ENCODE data around the gene ZSCAN30.

Gene ZSCAN30

GRCh38 chr18:35322486-35323458, 32.7 kb upstream of the ZSCAN30 start:
- Histone ChIP-seq H3K4me1 (ENCODE audit: control insufficient read depth, insufficient read depth, low read length, unreplicated experiment) (no peaks in the 10 kb centered on the region), H3K27me3 (ENCODE audit: insufficient read depth, low read length) (no peaks in the 10 kb centered on the region), H3K4me3 (ENCODE audit: low read depth, low read length) (no peak overlapping the region), H3K36me3 (ENCODE audit: insufficient read depth, low read length) (peaks cover 7% of the 10 kb centered on the region), H3K79me2 (ENCODE audit: control insufficient read depth, insufficient read depth, low read length, unreplicated experiment) (no peaks in the 10 kb centered on the region), H3K27ac (ENCODE audit: low read depth, low read length) (no peak overlapping the region), H2AFZ (ENCODE audit: low read length, unreplicated experiment) (no peak overlapping the region)

DNA sequence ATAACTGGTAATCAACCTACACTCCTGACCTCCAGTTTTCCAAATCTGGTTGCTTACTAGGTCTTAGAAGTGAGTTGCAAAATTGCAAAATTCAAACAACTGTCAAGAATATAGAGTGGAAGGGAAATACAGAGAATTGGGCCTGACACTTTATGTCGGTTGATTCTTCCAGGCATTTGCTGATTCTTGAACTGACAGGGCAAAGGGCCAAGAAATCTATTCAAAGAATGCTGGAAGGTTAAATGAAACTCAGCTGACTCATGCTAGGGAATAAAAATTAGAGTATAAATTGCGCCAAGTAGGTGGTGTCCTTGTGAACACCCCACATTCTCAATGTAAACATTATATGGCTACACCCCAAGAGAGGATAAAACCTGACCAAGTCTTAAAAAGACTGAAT, 21.5 kb upstream of the ZSCAN30 start:
- Histone ChIP-seq H3K79me2 (ENCODE audit: control insufficient read depth, insufficient read depth, low read length, unreplicated experiment) (no peaks in the 10 kb centered on the region), H3K4me3 (ENCODE audit: low read depth, low read length) (no peak overlapping the region), H3K27ac (ENCODE audit: low read depth, low read length) (no peak overlapping the region), H3K36me3 (ENCODE audit: insufficient read depth, low read length) (peaks cover 40% of the 10 kb centered on the region), H2AFZ (ENCODE audit: low read length, unreplicated experiment) (no peak overlapping the region), H3K4me1 (ENCODE audit: control insufficient read depth, insufficient read depth, low read length, unreplicated experiment) (peaks cover 4% of the 10 kb centered on the region), H3K27me3 (ENCODE audit: insufficient read depth, low read length) (no peaks in the 10 kb centered on the region)

- H3K4me1 ChIP-seq (ENCODE audit: control insufficient read depth, insufficient read depth, low read length, unreplicated experiment): peaks cover 4% of the 10 kb centered on the region
- H3K27me3 ChIP-seq (ENCODE audit: insufficient read depth, low read length): no peaks in the 10 kb centered on the region
- no peak overlapping the region for H2AFZ ChIP-seq (ENCODE audit: low read length, unreplicated experiment)
- H3K4me3 ChIP-seq (ENCODE audit: low read depth, low read length): no peak overlapping the region
- H3K27ac ChIP-seq (ENCODE audit: low read depth, low read length): no peak overlapping the region
- peaks cover 13% of the 10 kb centered on the region for H3K79me2 ChIP-seq (ENCODE audit: control insufficient read depth, insufficient read depth, low read length, unreplicated experiment)
- H3K36me3 ChIP-seq (ENCODE audit: insufficient read depth, low read length): peaks cover 85% of the 10 kb centered on the region
These were observed 16.7 kb upstream of the ZSCAN30 start for GRCh38 chr18:35306588-35307250.

GRCh38 chr18:35303610-35304009, 13.6 kb upstream of the ZSCAN30 start:
- Histone ChIP-seq H3K79me2 (ENCODE audit: control insufficient read depth, insufficient read depth, low read length, unreplicated experiment) (peaks cover 32% of the 10 kb centered on the region), H3K27ac (ENCODE audit: low read depth, low read length) (no peak overlapping the region), H3K4me1 (ENCODE audit: control insufficient read depth, insufficient read depth, low read length, unreplicated experiment) (no peaks in the 10 kb centered on the region), H3K36me3 (ENCODE audit: insufficient read depth, low read length) (peaks cover 88% of the 10 kb centered on the region), H2AFZ (ENCODE audit: low read length, unreplicated experiment) (no peak overlapping the region), H3K27me3 (ENCODE audit: insufficient read depth, low read length) (no peaks in the 10 kb centered on the region), H3K4me3 (ENCODE audit: low read depth, low read length) (no peak overlapping the region)

GRCh38 chr18:35296060-35296459, 6.0 kb upstream of the ZSCAN30 start:
- peaks cover 72% of the 10 kb centered on the region for H3K36me3 ChIP-seq (ENCODE audit: insufficient read depth, low read length)
- H2AFZ ChIP-seq (ENCODE audit: low read length, unreplicated experiment): no peak overlapping the region
- peaks cover 7% of the 10 kb centered on the region for H3K4me1 ChIP-seq (ENCODE audit: control insufficient read depth, insufficient read depth, low read length, unreplicated experiment)
- no peaks in the 10 kb centered on the region for H3K27me3 ChIP-seq (ENCODE audit: insufficient read depth, low read length)
- peaks cover 59% of the 10 kb centered on the region for H3K79me2 ChIP-seq (ENCODE audit: control insufficient read depth, insufficient read depth, low read length, unreplicated experiment)
- no peak overlapping the region for H3K4me3 ChIP-seq (ENCODE audit: low read depth, low read length)
- no peak overlapping the region for H3K27ac ChIP-seq (ENCODE audit: low read depth, low read length)

- Histone ChIP-seq H3K4me1 (ENCODE audit: control insufficient read depth, insufficient read depth, low read length, unreplicated experiment) (peaks cover 15% of the 10 kb centered on the region), H3K27ac (ENCODE audit: low read depth, low read length) (no peak overlapping the region), H3K36me3 (ENCODE audit: insufficient read depth, low read length) (peaks cover 51% of the 10 kb centered on the region), H3K27me3 (ENCODE audit: insufficient read depth, low read length) (no peaks in the 10 kb centered on the region), H3K79me2 (ENCODE audit: control insufficient read depth, insufficient read depth, low read length, unreplicated experiment) (peaks cover 79% of the 10 kb centered on the region), H2AFZ (ENCODE audit: low read length, unreplicated experiment) (no peak overlapping the region), H3K4me3 (ENCODE audit: low read depth, low read length) (peak overlapping the region; percentile 85)
These were observed 1.1 kb upstream of the ZSCAN30 start for GRCh38 chr18:35291166-35291565.

GRCh38 chr18:35289727-35290093, 319 bp downstream of the ZSCAN30 start:
- H3K27me3 ChIP-seq (ENCODE audit: insufficient read depth, low read length): no peaks in the 10 kb centered on the region
- peaks cover 15% of the 10 kb centered on the region for H3K4me1 ChIP-seq (ENCODE audit: control insufficient read depth, insufficient read depth, low read length, unreplicated experiment)
- peak overlapping the region; percentile 68 for H2AFZ ChIP-seq (ENCODE audit: low read length, unreplicated experiment)
- H3K36me3 ChIP-seq (ENCODE audit: insufficient read depth, low read length): peaks cover 48% of the 10 kb centered on the region
- H3K79me2 ChIP-seq (ENCODE audit: control insufficient read depth, insufficient read depth, low read length, unreplicated experiment): peaks cover 76% of the 10 kb centered on the region
- H3K27ac ChIP-seq (ENCODE audit: low read depth, low read length): peak overlapping the region; percentile 68
- H3K4me3 ChIP-seq (ENCODE audit: low read depth, low read length): peak overlapping the region; percentile 85

DNA sequence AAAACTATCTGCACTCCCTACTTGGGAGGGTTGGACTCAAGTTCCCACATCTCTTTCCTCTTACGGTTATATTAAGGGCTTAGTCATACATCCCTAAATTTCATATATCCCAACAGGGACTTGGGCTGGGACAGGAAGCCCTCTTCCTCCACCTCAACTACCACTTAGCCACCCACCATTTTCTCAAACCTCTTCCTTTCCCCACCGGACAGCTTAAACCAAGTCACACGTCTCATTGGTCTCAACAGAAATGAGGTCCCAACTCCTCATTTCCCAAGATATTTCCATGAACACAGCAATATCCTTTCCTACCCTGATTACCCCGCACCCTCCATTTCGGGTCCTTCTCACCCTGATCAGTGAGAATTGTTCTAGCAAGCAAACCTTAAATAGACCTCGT, 736 bp downstream of the ZSCAN30 start:
- Histone ChIP-seq H3K79me2 (ENCODE audit: control insufficient read depth, insufficient read depth, low read length, unreplicated experiment) (peaks cover 77% of the 10 kb centered on the region), H3K27me3 (ENCODE audit: insufficient read depth, low read length) (no peaks in the 10 kb centered on the region), H3K36me3 (ENCODE audit: insufficient read depth, low read length) (peaks cover 45% of the 10 kb centered on the region), H3K27ac (ENCODE audit: low read depth, low read length) (peak overlapping the region; percentile 68), H3K4me3 (ENCODE audit: low read depth, low read length) (peak overlapping the region; percentile 85), H2AFZ (ENCODE audit: low read length, unreplicated experiment) (peak overlapping the region; percentile 68), H3K4me1 (ENCODE audit: control insufficient read depth, insufficient read depth, low read length, unreplicated experiment) (peaks cover 15% of the 10 kb centered on the region)

- peaks cover 75% of the 10 kb centered on the region for H3K79me2 ChIP-seq (ENCODE audit: control insufficient read depth, insufficient read depth, low read length, unreplicated experiment)
- H3K4me1 ChIP-seq (ENCODE audit: control insufficient read depth, insufficient read depth, low read length, unreplicated experiment): peaks cover 21% of the 10 kb centered on the region
- H2AFZ ChIP-seq (ENCODE audit: low read length, unreplicated experiment): no peak overlapping the region
- H3K36me3 ChIP-seq (ENCODE audit: insufficient read depth, low read length): peaks cover 54% of the 10 kb centered on the region
- no peak overlapping the region for H3K27ac ChIP-seq (ENCODE audit: low read depth, low read length)
- H3K4me3 ChIP-seq (ENCODE audit: low read depth, low read length): no peak overlapping the region
- H3K27me3 ChIP-seq (ENCODE audit: insufficient read depth, low read length): no peaks in the 10 kb centered on the region
These were observed 5.2 kb downstream of the ZSCAN30 start for GRCh38 chr18:35284841-35285240.

DNA sequence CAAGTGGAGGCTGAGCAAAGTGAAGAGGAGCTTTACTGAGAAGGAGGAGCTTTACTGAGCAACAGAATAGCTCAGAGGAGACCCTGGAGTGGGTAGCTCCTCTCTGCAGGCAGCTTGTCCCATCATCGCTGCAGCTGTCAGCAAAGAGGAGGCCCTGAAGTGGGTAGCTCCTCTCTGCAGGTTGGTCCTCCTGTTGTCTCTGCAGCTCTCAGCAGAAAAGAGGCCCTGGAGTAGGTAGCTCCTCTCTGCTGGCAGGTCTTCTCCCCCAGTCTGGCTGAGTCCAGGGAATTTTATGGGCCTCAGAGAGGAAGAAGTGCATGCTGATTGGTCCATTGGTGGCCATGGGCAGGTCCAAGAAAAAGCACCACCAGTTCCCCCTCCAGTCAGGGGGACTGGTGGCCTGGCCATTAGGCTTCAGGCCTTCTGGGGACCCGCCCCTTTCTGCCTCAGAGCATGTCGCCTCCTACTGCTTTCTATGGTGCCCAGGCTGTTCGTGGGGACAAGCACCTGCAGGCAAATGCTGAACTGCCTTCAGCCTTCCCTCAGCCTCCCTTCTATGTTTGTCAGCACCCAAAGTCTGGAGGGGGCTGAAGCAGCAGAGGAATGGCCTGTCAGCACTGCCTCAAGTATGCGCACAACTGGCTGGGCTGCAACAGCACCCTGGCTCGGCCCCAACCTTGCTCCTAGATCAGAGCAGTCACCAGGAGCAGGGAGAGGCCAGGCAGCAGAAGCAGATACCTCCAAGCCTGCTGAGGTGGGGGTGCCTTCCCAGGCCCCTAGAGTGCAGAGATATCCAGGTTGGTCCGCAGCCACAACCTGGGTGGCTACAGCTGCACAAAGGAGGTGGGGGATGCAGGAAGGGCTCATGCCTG, 5.9 kb downstream of the ZSCAN30 start:
- Histone ChIP-seq H3K27me3 (ENCODE audit: insufficient read depth, low read length) (no peaks in the 10 kb centered on the region), H3K4me3 (ENCODE audit: low read depth, low read length) (no peak overlapping the region), H2AFZ (ENCODE audit: low read length, unreplicated experiment) (no peak overlapping the region), H3K36me3 (ENCODE audit: insufficient read depth, low read length) (peaks cover 61% of the 10 kb centered on the region), H3K27ac (ENCODE audit: low read depth, low read length) (no peak overlapping the region), H3K79me2 (ENCODE audit: control insufficient read depth, insufficient read depth, low read length, unreplicated experiment) (peaks cover 75% of the 10 kb centered on the region), H3K4me1 (ENCODE audit: control insufficient read depth, insufficient read depth, low read length, unreplicated experiment) (peaks cover 21% of the 10 kb centered on the region)

Measured in ACC112 (cell line).